Loucy (cell line): ENCODE measurements around the gene DUSP16.

Source experiments
- CTCF ChIP-seq: fragments of 200-600 bp; sonication (generic); conservative IDR thresholded peaks from 2 replicates; pipeline ENCODE4 v1.5.1; 2014; ENCODE audit warnings: mild to moderate bottlenecking, antibody characterized with exemption, low read length
- EZH2phosphoT487 ChIP-seq: fragments of 200-600 bp; IDR thresholded peaks from 2 replicates; pipeline ENCODE4 v1.6.1; 2018; ENCODE audit warnings: antibody characterized with exemption, mild to moderate bottlenecking, moderate library complexity, borderline replicate concordance

- no peak for TF ChIP-seq CTCF
- no peak for TF ChIP-seq EZH2phosphoT487
These were observed 22.2 kb downstream of the DUSP16 start for GRCh38 chr12:12540261-12541013.
